Stomach (tissue), 4 donors: ENCODE measurements around the gene LRRC27.

Experiments used
- EP300 ChIP-seq: sonication (generic); formaldehyde crosslinking; IDR thresholded peaks from one replicate; pipeline ENCODE4 v1.6.1; 2017; ENCODE audit warnings: antibody characterized with exemption
- POLR2A ChIP-seq, 4 donors: fragments of 450-650 bp; IDR thresholded peaks; one replicate each; pipeline ENCODE4 v1.6.1; 2016; ENCODE audit warnings: antibody characterized with exemption in 4 of 4, control low read depth in 2 of 4, mild to moderate bottlenecking in 1 of 4, moderate library complexity in 1 of 4
- POLR2AphosphoS5 ChIP-seq, 3 donors: sonication (generic); formaldehyde crosslinking; IDR thresholded peaks; one replicate each; pipeline ENCODE4 v1.6.1; 2016; ENCODE audit warnings: antibody characterized with exemption in 3 of 3
- TF ChIP-seq, protein P1 (sequence below), 7 experiments: fragments of 450-650 bp in 4 of 7; fragments of 200-600 bp in 3 of 7; sonication (generic) in 3 of 7; IDR thresholded peaks; one replicate each; pipeline ENCODE4 v1.5.1; 2016 to 2019; ENCODE audit warnings: antibody characterized with exemption in 7 of 7, control low read depth in 2 of 7, mild to moderate bottlenecking in 1 of 7

DNA sequence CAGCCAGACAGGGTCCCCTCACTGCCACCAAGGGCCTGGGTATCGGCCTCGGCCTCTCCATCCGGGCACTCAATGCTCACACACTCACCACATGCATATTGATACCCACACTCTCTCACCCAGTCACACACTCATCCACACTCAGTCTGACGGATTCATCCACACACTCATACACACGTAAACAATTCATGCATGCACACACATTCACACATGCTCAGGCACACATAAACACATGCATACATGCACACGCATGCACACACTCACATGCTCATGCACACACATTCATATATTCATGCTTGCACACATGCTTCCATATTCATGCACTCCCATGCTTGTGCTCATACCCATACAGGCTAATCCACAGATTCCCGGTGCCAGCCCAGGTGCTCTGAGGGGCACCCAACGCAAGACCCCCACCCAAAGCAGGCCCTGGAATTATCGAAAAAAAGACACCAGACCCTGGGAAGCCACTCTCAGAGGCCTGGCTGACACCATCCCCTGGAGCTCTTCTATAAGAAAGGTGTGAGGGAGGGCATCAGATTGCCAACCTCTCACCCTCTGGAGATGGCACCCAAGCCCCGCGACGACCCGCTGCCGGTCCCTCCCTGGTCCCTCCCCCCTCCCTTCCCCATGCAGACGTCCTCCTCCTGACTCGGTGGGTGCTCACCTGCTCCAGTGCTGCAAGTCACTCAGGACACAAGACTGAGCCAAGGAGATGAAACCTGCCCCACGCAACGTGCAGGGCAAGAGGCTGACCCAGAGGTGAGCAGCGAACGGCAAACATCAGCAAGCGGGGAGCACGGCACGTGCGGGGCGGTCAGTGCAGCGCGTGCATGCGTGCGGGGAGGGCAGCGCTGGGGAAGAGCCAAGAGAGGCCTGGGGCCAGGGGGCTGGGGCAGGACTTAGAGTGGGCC, 39.4 kb upstream of the LRRC27 start:
- TF ChIP-seq, protein P1, sequence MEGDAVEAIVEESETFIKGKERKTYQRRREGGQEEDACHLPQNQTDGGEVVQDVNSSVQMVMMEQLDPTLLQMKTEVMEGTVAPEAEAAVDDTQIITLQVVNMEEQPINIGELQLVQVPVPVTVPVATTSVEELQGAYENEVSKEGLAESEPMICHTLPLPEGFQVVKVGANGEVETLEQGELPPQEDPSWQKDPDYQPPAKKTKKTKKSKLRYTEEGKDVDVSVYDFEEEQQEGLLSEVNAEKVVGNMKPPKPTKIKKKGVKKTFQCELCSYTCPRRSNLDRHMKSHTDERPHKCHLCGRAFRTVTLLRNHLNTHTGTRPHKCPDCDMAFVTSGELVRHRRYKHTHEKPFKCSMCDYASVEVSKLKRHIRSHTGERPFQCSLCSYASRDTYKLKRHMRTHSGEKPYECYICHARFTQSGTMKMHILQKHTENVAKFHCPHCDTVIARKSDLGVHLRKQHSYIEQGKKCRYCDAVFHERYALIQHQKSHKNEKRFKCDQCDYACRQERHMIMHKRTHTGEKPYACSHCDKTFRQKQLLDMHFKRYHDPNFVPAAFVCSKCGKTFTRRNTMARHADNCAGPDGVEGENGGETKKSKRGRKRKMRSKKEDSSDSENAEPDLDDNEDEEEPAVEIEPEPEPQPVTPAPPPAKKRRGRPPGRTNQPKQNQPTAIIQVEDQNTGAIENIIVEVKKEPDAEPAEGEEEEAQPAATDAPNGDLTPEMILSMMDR (IDR thresholded peaks at IDR 0.05) = no peak
- TF ChIP-seq POLR2AphosphoS5 (IDR thresholded peaks at IDR 0.05) (no peak), EP300 (no peak), POLR2A (IDR thresholded peaks at IDR 0.05) (no peak)
